Testis (tissue), 2 donors: ENCODE data around the gene TTC28.

Experiments used
- POLR2A ChIP-seq: fragments of 450-650 bp; IDR thresholded peaks from one replicate; pipeline ENCODE4 v1.6.1; 2017; ENCODE audit warnings: antibody characterized with exemption, mild to moderate bottlenecking, moderate library complexity
- TF ChIP-seq, protein P1 (sequence below), 3 experiments: fragments of 450-650 bp in 2 of 3; fragments of 200-600 bp in 1 of 3; sonication (generic) in 1 of 3; IDR thresholded peaks; one replicate each; pipeline ENCODE4 v1.5.1; 2016 to 2019; ENCODE audit warnings: antibody characterized with exemption in 3 of 3, mild to moderate bottlenecking in 2 of 3, moderate library complexity in 1 of 3

DNA sequence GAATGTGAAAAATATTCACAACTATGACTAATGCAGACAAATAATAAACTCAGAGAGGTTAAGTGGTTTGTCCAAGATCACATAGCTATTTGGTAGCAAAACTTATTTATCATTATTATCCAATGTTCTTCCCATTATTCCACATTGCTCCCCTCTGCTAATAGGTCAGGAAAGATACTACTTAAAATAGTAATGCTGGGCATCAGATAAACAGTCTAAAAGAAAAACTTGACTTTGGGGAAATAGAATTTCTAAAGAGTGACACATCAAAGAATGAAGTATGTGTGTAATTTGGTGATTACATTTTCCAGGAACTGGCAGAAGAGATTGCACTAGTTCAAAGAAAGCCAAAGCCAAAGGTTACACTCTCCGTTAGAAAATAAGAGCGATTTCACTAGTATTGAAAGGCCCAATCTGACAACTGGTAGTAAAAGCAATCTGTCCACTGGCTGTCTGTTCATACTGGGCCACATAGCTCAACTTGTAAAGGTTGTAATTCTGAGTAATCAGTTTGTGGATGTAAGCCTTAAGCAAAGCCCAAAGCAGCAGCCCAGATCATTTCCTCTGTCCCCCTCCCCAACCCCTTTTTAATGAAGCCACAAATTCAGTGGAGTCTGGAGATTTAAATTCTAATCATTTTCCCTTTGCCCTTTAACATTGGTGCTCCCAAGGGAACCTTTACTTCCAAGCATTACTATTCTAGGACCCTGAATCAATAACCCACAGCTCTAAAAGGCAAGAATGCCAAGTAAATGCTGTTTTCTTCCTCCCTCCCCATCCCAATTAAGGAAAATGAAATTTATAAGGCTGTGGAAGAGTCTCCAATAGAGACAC, 283.5 kb downstream of the TTC28 start:
- TF ChIP-seq, protein P1, sequence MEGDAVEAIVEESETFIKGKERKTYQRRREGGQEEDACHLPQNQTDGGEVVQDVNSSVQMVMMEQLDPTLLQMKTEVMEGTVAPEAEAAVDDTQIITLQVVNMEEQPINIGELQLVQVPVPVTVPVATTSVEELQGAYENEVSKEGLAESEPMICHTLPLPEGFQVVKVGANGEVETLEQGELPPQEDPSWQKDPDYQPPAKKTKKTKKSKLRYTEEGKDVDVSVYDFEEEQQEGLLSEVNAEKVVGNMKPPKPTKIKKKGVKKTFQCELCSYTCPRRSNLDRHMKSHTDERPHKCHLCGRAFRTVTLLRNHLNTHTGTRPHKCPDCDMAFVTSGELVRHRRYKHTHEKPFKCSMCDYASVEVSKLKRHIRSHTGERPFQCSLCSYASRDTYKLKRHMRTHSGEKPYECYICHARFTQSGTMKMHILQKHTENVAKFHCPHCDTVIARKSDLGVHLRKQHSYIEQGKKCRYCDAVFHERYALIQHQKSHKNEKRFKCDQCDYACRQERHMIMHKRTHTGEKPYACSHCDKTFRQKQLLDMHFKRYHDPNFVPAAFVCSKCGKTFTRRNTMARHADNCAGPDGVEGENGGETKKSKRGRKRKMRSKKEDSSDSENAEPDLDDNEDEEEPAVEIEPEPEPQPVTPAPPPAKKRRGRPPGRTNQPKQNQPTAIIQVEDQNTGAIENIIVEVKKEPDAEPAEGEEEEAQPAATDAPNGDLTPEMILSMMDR (IDR thresholded peaks at IDR 0.05) = no peak
- TF ChIP-seq POLR2A = no peak
